ENCODE measurements around the gene TKT.

The TKT gene

DNA sequence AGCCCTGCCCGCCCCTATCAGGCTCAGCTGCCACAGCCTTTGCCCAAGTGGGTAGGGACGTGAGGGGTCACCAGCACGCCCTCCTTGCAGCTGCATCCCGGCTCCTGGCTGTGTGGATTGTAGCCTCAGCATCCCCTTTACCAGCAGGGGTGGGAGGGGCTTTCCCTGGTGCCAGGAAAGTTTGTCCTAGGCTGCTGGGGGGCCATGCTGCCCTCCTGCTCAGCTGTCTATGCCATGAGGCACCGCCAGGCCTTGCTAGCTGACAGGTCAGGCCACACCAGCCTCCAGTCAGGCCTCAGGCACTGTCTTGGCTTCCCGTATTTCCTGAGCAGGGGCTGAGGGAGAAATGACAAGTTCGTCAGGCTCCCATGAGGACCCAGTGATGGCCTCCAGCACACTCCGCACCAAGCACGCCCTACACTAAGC is 32.3 kb downstream of the TKT start:
- no peak for DNase-seq

DNA sequence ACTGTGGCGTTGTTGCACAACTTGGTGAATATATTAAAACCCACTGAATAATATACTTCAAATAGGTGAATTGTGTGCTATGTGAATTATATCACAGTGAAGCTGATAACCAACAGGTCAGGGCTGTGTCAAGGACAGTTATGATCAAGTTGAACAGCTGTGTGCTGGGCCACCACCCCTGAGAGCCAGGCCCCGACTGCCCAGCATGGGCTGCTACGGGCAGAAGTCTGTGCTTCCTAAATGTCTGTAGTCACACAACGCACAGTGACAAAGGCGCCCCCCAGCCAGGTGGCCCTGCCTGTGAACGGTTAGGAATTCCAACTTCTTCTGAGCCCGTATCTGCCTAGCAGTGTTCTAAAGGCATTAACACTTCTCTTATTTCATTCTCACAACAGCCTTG is 32.8 kb downstream of the TKT start:
- DNase-seq = no peak

DNA sequence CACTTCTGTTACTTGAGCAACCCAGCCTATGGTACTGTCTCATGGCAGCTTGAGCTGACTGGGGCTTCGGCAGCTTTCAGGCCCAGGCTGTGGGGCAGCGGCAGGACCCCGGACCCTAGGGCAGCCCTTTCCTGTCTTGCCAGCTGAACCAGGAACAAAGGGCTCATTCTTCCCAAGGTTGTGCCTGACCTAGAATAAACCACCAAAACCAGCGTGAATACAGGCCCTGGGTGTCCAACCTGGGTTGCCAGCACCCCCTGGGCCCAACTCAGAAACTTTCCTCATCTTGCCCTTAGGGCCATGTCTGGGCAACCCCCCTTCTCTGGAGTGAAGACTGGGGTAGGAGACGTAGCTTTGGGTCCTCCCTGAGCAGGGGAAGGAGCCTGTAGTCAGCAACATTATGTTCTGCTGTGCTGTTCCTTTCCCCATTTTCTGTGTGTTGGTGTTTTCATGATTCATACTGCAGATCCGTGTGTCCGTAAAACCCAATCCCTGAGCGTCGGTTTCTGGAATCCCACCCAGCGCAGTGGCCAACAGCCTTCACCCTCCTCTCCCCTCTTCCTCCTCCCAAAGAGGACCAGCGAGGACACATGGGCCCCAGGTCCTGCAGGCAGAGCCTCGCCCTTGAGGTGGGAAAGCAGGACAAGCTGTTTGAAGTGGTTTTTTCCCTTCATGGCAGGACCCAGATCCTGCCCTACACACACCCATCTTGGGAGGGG is 33.5 kb downstream of the TKT start:
- DNase-seq = no peak

DNA sequence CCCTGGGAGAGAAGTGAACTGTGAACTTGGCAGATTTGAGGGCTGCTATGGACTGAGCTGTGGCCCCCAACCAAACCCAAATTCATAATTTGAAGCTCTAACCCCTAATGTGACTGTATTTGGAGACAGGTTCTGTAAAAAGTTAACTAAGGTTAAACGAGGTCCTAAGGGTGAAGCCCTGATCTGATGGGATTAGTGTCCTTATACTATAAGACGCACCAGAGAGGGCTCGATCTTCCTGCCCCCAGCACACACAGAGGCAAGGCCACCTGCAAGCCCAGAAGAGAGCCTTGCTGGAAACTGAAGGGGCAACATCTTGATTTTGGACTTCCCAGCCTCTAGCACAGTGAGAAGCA is 34.0 kb downstream of the TKT start:
- DNase-seq = no peak

DNA sequence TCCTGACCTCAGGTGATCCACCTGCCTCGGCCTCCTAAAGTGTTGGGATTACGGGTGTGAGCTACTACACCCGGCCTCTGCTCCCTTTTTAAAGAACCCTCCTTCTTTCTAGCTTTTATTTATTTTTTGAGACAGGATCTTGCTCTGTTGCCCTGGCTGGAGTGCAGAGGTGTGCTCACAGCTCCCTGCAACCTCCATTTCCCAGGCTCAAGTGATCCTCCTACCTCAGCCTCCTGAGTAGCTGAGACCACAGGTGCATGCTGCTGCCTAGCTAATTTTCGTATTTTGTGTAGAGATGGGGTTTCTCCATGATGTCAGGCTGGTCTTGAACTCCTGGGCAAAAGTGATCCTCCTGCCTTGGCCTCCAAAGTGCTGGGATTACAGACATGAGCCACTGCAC is 34.5 kb downstream of the TKT start:
- DNase-seq = no peak

DNA sequence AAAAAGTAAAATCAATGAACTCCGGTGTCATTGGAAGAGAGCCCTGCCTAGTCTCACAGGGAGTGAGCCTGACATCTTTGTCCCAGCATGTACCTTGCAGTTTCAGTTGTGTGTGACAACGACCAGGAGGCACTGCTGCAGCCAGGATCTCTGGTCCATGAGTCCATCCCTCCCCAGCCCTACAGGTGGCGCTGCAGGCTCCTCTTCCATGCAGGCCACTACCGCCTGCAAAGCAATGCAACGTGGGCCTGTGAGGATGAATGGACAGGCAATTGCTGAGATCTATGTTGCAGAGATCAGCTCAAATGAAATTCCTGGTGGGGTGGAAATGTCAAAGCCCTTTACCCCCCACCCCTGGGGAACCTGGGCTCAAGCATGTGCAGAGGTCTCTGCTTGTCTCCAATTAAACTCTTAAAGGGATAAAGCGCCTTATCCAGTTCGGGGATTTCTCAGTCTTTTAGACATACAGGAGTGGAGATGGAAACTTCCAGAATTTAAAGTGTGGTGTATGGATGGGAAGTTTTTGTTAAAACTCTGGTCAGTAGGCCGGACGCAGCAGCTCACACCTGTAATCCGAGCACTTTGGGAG is 35.8 kb downstream of the TKT start:
- DNase-seq = peak; percentile 86

DNA sequence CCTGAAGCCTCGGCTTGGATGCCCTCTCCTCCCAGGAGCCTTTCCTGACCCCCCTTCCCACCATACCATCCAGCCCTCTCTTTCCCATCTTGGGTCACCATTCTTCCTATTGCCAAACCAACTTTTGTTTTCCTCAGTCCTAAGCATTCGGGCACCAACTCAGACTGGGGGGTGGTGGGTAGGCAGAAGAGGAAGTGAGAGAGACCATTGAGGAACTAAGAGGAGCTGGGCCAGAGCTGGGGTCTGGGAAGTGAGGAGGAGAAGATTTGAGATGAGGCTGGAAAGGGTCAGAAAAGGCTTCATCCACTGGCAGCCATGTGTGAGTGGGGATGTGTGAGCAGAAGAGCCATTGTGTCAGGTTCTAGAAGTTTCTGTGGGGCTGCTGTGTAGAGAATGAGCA is 37.7 kb downstream of the TKT start:
- DNase-seq = peak; percentile 87

DNA sequence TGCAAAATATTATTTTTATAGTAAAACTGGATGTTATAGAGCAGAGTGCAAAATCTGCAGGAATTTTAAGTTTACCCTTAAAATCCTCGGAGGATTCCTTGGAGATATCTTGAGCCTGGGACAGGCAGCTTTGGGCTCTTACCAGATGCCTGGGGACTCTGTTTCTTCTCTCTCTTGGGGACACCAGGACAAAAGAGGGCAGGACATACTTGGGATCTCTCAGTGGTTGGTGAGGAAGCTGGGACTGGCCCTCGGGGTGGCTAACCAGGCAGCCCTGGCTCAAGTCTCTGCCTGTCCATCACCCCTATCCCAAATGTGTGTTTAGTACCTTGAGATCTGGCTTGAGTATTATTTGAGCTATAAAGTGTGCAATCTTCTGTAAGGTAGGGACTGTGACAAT is 38.6 kb downstream of the TKT start:
- DNase-seq = no peak

DNA sequence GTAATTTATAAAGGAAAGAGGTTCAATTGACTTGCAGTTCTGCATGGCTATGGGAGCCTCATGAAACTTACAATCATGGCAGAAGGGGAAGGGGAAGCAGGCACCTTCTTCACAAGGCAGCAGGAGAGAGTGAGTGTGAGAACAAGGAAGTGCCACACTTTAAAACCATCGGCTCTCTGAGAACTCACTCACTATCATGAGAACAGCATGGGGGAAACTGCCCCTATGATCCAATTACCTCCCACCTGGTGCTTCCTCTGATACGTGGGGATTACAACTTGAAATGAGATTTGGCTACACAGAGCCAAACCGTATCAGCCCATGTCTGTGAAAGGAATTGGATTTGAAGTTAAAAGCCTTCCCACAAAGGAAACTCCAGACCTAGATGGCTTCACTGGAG is 39.1 kb downstream of the TKT start:
- no peak for DNase-seq

DNA sequence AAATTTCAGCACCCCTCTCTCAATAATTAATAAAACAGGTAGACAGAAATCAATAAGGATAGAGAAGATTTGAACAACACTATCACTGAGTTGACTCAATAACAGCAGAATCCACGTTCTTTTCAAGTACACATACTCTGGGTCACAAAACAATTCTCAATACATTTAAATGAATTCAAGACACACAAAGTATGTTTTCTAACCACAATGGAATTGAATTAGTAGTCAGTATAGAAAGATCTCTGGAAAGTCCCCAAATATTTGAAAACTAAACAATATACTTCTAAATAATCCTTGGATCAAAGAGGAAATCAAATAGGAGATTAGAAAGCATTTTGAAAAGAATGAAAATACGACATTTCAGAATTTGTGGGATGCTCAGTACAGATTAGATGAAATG is 40.0 kb downstream of the TKT start:
- no peak for DNase-seq

DNA sequence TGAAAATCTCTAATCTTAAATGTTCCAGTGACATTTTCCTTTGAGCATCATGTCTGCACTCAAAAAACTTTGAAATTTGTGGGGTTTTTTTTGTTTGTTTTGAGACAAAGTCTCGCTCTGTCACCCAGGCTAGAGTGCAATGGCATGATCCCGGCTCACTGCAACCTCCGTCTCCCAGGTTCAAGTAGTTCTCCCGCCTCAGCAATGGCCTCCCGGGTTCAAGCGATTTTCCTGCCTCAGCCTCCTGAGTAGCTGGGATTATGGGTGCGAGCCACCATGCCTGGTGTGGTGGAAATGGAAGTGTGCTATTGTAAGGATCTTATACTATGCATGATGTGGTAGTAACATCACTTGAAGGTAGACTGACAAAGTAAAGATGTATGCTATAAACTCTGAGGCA is 42.5 kb downstream of the TKT start:
- DNase-seq = no peak

DNA sequence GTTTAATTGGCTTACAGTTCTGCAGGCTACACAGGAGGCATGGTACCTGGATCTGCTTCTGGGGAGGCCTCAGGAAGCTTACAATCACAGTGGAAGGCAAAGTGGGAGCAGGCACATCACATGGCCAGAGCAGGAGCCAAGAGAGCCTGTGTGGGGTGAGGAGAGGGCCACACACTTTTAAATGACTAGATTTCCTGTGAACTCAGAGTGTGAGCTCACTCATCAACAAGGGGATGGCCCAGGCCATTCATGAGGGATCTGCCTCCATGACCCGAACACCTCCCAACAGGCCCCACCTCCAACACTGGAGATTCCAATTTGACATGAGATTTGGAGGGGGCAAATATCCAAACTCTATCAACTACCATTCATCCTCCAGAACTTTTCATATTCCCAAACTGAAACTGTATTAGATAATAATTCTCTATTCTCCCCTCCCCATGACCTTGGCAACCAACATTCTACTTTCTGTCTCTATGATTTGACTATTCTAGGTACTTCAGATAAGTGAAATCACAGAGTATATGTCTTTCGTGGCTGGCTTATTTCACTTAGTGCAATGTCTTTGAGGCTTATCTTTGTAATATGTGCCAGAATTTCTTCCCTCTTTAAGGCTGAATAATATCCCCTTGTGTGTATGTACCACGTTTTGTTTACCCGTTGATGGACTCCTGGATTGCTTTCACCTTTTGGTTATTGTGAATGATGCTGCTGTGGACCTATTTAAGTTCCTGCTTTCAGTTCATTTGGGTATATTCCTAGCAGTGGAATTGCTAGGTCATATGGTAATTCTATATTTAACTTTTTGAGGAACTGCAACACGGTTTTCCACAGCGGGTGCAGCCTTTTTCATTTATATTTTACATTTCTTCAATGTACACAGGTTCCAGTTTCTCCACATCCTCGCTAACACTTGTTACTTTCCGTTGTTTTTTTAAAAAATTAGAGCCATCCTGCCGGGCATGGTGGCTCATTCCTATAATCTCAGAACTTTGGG is 43.8 kb downstream of the TKT start:
- DNase-seq = peak; percentile 73

DNA sequence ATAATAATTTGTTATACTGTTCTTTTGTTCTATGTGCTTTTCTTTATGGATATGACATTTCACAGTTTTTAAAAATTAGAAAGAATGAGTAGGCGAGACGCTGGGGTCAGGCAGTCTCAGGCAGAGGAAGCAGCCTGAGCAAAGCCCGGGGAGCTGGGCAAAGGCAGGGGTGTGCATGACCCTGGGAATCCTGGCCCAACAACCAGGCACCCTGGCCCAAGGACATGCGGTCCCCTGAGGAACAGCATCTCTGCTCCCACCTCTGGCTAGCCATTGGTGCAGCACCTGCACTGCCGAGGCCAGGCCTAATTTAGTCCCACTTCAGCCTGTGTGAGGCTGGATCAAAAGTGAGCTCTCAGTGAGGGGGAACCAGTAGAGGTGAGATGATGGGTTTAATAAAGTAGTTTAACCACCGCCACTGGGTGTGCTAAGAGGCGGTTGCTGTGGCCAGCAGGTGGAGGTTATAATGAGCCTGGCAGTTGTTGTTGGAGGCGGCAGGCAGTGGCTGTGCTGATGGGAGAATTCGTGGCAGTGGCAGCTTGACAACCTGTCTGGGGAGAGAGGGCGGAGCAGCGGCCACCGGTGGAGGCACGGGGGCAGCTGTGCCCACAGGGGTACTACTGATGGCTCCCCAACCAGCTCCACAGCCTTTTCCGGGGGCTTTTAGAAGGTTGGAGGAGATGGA is 53.3 kb downstream of the TKT start:
- DNase-seq = no peak

DNA sequence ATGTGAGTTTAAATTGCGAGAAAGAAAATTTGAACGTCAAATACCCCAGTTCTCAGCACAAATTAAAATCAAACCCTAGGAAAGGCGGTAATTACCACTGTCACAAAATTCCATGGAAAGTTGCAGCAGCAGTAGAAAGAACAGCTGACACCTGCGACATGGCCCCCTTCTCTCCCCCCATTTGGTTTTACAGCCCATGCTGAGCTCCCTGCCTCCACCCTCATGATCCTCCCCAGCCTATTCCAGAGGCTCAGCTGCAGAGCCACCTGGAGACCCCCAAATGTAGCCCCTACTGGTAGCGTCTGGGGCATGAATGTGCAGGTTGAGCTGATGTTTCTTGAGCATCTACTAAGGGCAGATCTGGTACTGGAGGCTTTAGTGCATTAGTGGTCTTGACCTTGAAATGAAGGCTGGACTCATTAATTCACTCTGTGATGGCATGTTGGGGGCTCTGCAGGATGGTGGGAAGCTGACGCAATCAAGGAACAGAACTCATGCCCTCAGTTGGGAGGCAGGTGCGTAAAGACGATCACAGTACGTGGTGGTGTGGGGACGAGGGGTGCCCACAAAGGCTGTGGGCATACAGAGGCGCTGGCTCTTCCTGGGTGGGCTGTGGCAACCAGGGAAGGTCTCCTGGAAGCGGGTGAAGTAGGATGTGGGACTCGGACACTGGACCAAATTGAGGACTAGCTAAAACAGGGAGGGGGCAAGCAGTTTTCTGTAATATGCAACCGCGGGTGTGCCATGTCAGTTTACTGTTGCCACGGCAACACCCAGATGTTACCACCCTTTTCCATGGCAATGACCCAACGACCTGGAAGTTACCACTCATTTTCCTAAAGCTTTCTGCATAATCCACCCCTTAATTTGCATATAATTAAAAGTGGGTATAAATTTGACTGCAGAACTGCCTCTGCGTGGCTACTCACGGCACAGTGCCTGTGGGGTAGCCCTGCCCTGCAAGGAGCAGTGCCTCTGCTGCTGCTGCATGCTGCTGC is 55.0 kb downstream of the TKT start:
- no peak for DNase-seq

DNA sequence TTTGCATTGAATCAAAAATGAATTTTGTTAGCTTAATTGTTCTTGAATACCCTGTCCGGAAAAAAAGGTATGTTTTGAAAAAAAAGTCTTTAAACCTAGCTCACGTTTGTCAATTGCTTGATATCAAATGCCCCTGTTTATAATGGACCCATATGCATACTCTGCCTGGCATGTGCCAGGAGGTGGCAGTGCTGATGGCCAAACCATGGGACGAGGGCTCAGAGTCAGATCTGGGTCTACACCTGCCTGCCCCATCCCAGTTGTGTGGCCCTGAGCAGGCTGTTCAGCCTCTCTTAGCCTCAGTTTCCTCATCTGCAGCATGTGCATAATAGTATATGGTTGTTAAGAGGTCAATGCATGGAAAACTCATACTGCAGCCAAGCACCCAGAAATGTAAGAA is 56.0 kb downstream of the TKT start:
- DNase-seq = no peak

DNA sequence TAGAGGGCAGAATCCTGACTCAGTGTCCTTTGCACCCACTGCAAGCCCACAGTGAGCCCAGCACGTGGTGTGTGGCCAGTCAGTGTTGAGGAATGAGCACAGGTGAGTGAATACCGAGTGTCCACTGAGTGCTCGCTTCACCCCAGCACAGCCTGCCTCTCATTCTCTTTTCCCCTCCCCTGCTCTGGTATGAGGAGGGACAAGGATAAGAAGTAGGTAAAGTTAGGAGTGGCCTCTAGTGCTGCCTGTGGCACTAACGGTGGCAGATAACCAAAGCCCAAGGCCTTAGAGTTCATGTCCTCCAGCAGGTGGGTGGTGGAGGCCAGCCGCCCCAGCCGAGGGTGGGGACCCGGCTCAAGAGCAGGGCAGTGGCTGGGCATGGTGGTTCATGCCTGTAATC is 56.8 kb downstream of the TKT start:
- no peak for DNase-seq

DNA sequence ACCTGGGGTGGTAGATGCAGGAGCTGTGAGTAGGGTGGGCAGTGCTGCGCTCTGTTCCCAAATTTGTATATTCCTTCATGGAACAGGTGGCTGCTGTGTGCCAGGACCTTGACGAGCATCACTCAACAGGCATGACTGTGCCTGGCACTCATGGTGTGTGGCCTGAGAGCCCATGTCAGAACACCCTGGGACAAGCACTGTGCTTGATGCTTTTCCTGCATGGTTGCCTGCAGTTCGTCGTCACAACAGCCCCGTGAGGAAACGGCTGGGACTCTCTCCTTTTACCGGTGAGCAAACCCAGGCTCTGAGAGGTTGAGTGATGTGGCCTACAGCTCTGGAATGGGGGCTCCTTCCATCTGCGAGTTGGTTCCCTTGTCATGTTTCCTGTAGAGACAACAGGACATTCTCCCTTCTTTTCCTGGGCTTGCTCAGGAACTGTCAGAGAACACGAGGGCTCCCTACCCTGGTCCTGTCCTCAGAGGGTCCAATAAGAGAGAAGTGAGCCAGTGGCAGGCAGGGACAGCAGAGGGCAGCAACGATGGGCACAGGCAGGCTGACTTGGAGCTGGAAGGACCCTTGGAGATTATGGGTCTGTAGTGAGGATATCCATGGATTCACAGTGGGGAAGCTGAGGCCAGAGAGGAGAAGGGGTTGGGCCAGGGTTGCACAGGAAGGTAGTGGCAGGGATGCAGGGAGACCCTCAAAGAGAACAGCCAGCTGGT is 57.4 kb downstream of the TKT start:
- DNase-seq = no peak

DNA sequence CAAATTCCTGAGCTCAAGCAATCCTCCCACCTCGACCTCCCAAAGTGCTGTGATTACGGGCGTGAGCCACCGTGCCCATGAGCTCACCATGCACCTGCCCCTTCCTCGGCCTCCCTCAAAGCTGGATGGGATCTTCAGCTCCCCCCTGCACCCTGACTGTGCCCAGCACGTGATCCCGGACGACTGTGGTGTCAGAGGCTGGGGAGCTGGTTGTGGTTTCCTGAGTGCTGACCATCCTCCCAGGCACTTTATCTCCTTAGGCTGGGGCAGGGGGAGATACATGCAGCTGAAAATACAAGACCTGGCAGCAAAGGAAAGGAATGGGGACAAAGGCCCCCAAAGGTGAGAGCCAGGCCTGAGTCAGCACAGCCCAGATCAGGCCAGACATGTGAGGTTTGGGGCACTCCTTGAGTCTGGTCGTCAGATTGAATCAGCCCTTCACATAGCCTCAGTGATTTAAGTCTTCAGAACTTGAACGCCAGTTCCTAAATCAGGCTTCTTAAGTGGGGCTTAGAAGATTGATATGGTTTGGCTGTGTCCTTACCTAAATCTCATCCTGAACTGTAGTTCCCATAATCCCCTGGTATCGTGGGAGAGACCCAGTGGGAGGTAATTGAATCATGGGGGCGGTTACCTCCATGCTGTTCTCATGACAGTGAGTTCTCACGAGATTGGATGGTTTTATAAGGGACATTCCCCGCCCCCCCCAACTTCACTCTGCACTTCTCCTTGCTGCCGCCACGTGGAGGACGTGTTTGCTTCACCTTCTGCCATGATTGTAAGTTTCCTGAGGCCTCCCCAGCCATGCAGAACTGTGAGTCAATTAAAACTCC is 59.0 kb downstream of the TKT start:
- DNase-seq = peak; percentile 83

DNA sequence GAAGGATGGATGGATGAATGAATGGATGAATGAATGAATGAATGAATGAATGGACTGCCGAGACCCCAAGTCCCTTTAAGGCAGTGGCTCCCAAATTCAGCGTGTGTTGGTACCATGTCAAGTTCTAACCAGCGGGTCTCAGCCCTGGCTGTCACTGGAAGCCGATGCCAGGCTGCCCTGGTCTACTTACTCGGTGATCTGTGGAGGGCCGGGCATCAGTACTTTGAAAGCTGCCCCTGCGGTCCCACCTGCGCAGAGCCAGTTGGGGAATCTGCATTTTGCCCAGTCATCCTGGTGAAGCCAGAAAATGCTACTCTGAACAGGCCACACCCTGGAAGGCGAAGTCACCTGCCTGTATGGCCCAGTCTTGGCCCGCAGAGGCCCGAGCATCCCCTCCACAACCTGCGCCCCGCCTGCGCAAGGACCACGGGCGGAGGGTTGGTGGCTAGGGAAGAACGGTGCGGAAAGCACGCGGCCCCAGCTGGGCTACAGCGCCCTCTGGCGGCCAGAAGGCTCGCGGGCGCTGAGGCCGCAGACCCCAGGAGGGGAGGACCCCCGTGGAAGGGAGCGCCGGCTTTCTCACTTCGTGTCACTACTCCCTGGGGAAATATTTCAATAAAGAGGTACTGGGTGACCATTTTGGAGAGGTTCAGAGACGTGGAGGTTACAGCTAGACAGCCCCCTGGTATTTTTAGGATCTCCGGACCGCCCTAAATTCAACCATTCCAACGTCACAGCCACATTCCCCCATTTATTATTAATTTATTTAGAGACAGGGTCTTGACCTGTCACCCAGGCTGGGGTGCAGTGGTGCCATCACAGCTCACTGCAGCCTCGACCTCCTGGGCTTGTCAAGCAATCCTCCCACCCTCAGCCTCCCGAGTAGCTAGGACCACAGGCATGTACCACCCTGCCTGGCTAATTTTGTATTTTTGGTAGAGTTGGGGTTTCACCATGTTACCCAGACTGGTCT is 59.9 kb downstream of the TKT start:
- DNase-seq = peak; percentile 66
